Limb (tissue), 2 donors: ENCODE results near the gene DYNC1LI1.
"Not testable (repeated sequence)": the region's sequence is repeated elsewhere in the genome, so short reads cannot be mapped to it uniquely, and the experiment has no call there.

Experiments used
- DNase-seq, 2 donors: peaks; one replicate each; pipeline ENCODE4 v3.0.0-alpha.2; 2016; ENCODE audit errors: extremely low spot score in 2 of 2

DYNC1LI1 gene

GRCh38 chr3:32584660-32585059 lies 14.0 kb upstream of the DYNC1LI1 start:
- DNase-seq: no peak

- no peak for DNase-seq
These were observed 13.1 kb upstream of the DYNC1LI1 start for GRCh38 chr3:32583708-32584107.

- DNase-seq: not testable (repeated sequence)
These were observed 8.0 kb upstream of the DYNC1LI1 start for GRCh38 chr3:32578669-32579068.

GRCh38 chr3:32577581-32578556 lies 7.2 kb upstream of the DYNC1LI1 start:
- no peak for DNase-seq

- no peak for DNase-seq
These were observed 6.5 kb upstream of the DYNC1LI1 start for GRCh38 chr3:32577174-32577573.

- no peak for DNase-seq
These were observed 4.9 kb upstream of the DYNC1LI1 start for GRCh38 chr3:32575451-32576113.

- DNase-seq: no peak
These were observed 481 bp upstream of the DYNC1LI1 start for GRCh38 chr3:32571192-32571485.

GRCh38 chr3:32569540-32570420 lies 878 bp downstream of the DYNC1LI1 start:
- peak; percentile 16 to 80 for DNase-seq

- DNase-seq: no peak
These were observed 1.7 kb downstream of the DYNC1LI1 start for GRCh38 chr3:32568953-32569352.

GRCh38 chr3:32564195-32564594 lies 6.5 kb downstream of the DYNC1LI1 start:
- no peak for DNase-seq

- no peak for DNase-seq
These were observed 8.0 kb downstream of the DYNC1LI1 start for GRCh38 chr3:32562640-32563039.

GRCh38 chr3:32557640-32558352 lies 12.9 kb downstream of the DYNC1LI1 start:
- no peak for DNase-seq

GRCh38 chr3:32556332-32556731 lies 14.3 kb downstream of the DYNC1LI1 start:
- DNase-seq: no peak

- DNase-seq: no peak
These were observed 16.7 kb downstream of the DYNC1LI1 start for GRCh38 chr3:32553973-32554372.

GRCh38 chr3:32553459-32553858 lies 17.2 kb downstream of the DYNC1LI1 start:
- no peak for DNase-seq

GRCh38 chr3:32552013-32552412 lies 18.6 kb downstream of the DYNC1LI1 start:
- no peak for DNase-seq

GRCh38 chr3:32551496-32551895 lies 19.2 kb downstream of the DYNC1LI1 start:
- DNase-seq: no peak

GRCh38 chr3:32551087-32551486 lies 19.6 kb downstream of the DYNC1LI1 start:
- DNase-seq: no peak

GRCh38 chr3:32545305-32545704 lies 25.4 kb downstream of the DYNC1LI1 start:
- no peak for DNase-seq

GRCh38 chr3:32544894-32545293 lies 25.8 kb downstream of the DYNC1LI1 start:
- DNase-seq: no peak

GRCh38 chr3:32542807-32543206 lies 27.9 kb downstream of the DYNC1LI1 start:
- no peak for DNase-seq
